NCI-H524 (cell line): ENCODE measurements around the gene FLT1.

Source experiments
- DNase-seq, 2 experiments: peaks; one replicate each; lab custom pipeline; 2025; lab: John Stamatoyannopoulos, UW

The FLT1 gene, protein sequence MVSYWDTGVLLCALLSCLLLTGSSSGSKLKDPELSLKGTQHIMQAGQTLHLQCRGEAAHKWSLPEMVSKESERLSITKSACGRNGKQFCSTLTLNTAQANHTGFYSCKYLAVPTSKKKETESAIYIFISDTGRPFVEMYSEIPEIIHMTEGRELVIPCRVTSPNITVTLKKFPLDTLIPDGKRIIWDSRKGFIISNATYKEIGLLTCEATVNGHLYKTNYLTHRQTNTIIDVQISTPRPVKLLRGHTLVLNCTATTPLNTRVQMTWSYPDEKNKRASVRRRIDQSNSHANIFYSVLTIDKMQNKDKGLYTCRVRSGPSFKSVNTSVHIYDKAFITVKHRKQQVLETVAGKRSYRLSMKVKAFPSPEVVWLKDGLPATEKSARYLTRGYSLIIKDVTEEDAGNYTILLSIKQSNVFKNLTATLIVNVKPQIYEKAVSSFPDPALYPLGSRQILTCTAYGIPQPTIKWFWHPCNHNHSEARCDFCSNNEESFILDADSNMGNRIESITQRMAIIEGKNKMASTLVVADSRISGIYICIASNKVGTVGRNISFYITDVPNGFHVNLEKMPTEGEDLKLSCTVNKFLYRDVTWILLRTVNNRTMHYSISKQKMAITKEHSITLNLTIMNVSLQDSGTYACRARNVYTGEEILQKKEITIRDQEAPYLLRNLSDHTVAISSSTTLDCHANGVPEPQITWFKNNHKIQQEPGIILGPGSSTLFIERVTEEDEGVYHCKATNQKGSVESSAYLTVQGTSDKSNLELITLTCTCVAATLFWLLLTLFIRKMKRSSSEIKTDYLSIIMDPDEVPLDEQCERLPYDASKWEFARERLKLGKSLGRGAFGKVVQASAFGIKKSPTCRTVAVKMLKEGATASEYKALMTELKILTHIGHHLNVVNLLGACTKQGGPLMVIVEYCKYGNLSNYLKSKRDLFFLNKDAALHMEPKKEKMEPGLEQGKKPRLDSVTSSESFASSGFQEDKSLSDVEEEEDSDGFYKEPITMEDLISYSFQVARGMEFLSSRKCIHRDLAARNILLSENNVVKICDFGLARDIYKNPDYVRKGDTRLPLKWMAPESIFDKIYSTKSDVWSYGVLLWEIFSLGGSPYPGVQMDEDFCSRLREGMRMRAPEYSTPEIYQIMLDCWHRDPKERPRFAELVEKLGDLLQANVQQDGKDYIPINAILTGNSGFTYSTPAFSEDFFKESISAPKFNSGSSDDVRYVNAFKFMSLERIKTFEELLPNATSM (N-terminal part only)

DNA sequence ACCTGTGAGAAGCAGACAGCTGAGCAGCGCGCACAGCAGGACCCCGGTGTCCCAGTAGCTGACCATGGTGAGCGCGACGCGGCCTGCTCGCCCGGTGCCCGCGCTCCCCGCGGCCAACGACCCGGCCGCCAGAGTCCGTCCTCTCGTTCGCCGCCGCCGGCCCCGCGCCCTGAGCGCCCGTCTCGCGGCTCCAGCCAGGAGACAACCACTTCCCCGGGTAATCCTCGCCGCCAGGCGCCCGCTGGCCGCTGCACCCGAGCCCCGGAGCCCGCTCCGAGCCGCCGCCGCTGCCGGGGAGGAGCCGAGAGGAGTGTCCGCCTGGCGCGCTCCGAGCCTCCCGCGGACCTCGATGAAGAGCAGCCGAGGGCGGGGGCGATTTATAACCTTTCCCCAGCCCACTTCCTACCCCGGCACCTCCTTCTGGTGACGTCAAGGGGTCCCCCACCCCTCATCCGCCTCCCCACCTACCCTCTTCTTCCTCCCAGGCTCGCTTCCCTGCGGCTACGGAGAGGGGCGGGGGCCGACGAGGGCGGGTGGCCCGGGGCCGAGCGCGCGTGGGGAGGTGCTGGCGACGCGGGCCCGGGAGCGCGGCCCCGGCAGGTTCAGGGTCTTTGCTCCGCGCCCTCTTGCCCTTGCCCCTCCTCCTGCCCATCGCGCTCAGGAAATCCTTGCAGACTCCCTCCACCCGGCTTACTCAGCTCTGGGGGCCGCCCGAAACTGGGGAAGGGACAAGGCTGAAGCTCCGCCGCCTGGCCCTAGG, at the start of gene FLT1:
FLT1 (minus strand) TSS at position 351 of the 760 bp plus-strand sequence; CDS start at position 66, 285 bp downstream.
- DNase-seq: peak in 1 of 2 experiments; percentile 29

DNA sequence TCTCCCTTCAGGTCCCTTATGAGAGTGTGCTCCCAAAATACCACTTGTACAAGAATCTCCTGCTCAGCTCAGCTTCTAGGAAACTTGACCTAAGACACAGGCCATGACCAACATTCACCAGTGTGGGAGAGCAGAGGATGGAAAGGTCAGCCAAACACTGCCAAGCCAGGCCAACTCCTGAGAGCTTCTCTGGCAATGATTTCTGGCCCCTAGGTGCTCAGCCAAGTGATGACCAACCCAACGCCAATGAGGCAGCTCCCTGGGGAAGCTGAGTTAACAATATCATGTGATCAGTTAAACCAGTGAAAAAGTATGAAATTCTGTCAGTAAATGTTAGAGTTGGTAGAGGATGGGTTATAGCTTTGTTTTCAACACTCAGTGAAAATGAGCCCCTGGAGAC, 49.1 kb upstream of the FLT1 start:
- DNase-seq: no peak

DNA sequence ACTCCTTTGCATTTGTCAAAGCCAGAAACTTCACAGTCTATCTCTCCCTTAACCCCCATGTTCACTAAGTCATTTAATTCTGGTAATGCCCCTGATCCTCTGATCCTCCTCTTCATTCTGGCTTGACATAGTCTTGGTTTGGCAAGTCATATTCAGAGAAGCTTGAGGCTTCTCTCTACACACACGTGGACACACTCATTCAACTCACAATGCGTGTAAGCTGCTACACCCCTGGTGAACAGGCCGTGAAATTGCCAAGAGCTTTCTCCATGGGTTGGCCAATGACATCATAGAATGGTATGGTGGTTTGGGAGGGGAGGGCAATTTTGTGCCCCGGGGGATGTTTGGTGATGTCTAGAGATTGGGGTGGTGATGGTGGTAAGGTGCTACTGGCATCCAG, 47.9 kb upstream of the FLT1 start:
- no peak for DNase-seq

DNA sequence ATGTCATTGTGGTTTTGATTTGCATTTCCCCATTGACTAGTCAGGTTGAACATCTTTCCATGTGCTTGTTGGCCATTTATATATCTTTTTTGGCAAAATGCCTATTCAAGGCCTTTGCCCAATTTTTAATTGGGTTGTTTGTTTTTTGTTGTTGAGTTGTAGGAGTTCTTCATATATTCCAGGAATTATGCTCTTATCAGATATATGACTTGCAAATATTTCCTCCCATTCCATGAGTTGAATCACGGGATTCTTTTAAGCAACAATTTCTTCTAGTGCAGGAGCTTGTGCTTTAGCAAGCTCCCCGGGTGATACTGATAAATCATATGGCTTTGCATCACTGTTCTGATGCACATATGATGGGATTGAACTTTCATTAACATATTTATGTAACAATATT, 47.0 kb upstream of the FLT1 start:
- DNase-seq: no peak

DNA sequence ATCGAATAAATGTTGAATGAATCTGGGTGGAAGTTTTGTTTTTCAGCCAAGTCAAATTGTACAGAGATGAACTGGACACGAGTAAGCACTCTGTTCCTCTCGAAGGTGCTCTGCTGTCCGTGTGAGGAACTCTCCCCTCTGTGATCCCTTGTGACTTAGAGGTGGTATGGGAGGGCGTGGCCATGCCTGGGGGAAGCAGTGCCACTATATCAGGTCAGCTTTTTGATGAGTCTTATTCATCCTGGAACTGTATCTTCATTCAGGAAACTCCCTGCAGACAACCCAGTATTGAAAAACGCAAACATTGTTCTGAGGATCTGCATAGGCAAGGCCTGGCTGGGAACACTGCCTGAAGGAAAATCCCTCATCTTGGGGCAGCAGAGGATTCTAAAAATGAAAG, 45.7 kb upstream of the FLT1 start:
- no peak for DNase-seq

DNA sequence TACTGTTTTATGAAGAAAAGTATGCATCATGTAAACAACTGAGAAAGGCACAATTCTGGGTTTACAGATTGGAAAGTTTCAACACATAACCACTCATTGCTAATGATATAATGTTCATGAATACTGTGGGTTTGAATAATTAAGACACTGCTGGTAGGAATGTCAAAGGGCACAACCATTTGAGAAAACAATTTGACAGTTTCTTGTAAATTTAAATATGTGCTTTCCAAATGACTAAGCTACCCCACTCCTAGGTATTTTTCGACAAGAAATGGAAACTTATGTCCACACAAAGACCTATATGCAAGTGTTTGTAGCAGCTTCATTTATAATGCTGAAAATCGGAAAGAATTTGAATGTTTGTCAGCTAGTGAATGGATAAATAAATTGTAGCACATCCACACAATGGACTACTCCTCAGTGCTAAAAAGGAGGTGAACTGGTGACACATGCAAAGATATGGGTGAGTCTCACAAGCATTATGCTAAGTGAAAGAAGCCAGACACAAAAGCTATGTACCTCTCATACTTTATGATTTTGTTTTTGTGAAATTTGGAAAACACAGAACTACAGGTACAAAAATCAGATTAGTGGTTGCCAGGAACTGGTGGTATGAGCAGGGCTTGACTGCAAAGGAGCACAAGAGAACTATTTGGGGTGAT, 44.8 kb upstream of the FLT1 start:
- DNase-seq: no peak

DNA sequence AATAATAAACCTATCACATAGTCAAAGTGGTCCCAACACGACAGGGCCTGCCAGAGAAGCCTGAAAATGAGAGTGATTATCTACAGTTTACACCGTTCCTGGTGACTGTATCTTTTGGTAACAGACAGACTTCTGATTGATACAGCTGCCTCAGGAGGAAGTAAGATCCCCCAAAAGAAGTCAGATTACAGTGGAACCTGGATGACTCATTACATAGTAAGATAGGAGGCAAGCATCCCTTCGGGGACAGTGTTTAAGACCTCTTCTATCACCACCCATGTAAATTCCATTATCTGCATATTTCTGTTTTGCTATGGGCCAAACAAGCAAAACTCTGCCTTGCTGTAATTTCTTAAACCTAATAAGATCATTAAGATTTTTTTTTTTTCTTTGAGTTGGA, 44.0 kb upstream of the FLT1 start:
- no peak for DNase-seq

DNA sequence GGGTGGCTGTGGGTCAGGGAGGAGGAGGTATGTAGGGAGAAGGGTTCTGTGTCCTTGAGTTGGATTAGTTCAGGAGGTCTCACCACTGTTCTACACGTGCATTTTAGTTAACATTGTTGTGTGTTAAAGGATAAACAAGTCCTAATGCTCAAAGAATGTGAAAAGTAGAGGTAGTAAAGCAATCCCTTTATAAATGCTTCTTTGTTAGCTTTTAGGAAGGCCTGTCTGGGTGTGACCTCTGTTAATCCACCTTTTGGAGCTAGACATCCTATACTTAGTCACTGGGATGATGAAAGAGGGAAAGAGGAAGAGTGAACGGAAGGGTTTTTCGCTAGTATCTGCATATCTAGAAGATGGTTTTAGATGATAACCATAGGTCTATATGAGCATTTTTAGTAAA, 42.2 kb upstream of the FLT1 start:
- no peak for DNase-seq

DNA sequence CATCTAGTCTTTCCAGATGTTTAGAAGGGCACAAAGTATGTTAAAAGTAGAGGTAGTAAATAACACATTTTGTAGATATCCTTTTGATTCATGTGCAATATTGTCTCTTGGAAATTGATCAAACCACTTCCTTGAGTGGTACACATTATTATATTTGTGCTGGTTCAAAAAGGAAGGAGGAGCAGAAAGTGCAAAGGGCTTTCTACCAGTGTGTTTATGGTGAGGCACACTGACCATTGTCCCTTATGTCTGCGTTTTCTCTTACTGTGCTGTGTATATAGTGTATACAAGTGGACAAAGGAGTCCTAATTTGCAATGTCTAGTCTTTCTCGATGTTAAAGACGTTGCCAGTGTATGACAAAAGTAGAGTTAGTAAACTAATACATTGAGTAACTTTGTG, 41.4 kb upstream of the FLT1 start:
- DNase-seq: no peak

DNA sequence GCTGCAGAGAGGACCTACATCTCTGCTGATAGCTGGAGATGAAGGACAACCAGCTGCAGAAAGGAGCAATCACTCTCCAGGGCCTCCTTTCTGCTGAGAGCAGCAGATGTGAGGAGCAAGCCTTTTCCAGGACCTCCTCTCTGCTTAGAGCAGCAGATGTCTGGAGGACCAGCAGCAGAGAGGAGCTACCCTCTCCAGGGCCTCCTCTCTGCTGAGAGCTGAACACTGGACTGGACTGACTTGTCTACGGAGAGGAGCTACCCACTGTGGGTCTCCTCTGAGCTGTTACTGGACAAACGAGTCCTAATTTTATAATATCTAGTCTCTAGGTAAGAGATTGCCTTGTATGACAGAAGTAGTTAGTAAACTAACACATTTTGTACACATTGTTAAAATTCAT, 40.8 kb upstream of the FLT1 start:
- no peak for DNase-seq

DNA sequence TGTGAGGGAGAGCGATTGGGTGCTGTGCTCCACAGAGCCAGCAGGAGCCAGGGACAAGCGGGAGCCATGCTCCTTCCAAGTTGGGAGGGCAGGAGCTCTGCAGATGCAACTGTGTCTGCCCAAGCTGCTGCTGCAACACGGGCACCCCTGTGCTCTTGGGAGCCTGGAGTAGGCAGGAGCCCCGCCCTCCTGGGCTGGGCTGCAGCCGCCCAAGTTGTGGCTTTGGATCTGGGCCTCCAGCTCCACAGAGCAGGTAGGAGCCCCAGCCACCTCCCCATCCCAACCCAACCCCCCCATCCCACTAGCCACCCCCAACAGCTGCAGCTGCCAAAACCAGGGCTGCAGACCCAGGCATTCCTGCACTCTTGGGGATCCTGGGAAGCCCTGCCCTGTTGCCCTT, 39.9 kb upstream of the FLT1 start:
- DNase-seq: no peak

DNA sequence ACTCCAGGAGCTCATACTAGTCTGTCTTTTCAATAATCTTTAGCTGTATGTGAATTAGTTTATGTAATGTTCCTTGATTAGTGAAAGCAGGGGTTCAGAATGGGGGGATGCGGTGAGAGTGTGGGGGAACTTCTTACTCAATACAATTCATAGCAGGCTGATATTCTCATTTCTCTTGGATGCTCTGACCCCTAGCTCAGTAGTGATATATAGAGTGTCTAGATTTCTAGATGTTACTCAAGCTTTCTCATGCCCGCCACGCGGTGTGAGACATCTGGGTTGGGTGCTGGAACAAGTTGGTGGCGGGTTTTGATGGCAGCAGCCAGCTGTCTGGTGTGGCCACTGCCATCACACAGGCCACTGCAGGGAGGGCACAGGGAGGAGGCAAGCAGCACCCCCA, 39.3 kb upstream of the FLT1 start:
- no peak for DNase-seq

DNA sequence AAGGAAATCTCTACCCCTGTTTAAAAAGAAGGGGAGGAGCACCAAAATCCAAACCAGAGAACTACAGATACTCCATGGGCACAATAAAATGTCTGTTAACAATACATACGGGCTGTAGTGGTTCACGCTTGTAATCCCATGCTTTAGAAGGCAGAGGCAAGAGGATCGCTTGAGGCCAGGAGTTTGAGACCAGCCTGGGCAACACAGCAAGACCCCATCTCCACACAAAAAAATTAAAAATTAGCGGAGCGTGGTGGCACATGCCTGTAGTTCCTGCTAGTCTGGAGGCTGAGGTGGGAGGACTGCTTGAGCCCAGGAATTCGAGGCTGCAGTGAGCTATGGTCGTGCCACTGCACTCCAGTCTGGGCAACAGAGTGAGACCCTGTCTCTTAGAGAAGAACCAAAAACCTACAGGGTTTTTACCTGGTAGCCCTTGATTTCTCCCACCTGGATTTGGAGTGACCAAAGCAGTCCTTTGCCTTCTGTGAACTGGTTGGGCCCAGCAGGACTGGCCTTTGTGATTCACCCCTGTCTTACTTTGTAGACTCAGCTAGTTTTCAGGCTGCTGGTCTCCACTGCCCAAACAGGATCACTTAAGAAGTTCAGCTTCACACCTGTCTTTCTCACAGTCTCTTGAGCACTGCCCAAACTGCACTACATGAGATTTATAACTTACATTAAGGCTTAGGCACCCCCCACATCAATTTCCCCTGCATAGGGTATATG, 38.7 kb upstream of the FLT1 start:
- DNase-seq: no peak

DNA sequence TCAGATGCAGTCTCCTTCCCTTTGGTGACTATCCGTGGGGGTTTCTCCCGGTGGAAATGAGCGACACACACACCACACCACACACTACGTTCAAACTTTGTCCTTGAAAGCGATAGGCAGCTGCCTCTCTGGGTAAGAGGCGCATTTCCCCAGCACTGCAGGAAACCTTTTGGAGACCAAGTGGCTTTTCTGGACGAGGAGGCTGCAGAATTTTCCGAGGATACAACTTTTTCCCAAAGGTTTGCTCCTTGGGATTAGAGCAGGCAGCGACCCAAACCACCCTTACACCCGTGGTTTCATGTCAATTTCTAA, 38.2 kb upstream of the FLT1 start:
- DNase-seq: peak in 1 of 2 experiments; percentile 40

DNA sequence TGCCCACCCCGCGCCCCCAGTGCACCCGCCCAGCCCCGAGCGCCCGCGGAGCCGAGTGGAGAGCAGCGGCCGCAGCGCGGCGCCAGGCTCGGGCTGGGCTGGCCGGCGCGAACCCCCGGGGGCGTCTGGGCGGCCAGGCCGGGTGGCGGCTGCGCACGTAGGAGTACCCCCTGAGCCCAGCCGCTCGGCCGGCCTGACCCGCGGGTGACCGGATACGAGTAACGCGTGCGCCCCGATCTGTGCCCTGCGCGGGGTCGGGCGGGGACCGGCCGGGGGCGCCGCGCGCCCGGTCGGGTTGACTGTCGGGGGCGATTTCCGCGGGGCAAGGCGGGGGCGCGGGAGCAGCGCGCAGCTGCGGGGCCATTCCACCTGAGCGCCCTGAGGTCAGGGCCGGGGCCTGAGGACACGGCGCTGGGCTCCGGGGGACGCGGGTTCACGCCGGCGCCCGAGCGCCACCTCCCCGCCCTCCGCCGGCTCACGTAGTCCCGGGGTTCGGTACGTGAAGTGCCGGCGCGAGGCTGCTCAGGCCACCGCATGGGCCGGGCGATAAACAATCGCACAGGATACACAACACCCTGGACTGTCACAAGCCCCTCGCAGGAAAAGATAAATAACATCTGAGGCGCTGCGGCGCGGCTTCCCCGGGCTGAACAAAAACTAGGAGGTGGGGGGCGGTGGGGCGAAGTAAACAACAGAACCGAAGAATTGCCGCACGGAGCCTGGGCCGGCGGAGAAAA, 37.6 kb upstream of the FLT1 start:
- DNase-seq: peak in 1 of 2 experiments; percentile 40

DNA sequence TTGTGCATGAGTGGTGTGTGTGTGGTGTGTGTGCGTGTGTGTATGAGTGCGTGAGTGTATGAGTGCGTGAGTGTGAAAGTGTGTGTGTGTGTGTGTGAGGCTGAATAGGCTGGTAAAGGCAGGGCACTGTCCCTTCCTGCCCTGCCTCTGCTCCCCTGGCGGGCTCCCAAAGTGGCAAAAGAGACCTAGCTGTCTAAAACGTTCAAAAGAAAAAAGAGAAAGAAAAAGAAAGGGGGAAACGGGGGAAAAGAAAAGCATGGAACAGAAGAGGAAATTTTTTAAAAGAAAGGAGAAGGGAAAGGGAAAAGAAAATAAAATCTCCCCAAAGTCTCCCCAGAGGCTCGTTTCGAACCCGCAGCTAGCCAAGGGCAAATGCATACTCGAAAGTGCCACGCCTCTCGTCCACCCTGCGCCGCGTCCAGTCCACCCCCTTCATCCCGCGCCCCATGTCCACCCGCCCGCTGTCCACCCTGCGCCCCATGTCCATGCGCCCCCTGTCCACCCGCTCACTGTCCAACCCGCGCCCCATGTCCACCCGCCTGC, 37.0 kb upstream of the FLT1 start:
- no peak for DNase-seq

DNA sequence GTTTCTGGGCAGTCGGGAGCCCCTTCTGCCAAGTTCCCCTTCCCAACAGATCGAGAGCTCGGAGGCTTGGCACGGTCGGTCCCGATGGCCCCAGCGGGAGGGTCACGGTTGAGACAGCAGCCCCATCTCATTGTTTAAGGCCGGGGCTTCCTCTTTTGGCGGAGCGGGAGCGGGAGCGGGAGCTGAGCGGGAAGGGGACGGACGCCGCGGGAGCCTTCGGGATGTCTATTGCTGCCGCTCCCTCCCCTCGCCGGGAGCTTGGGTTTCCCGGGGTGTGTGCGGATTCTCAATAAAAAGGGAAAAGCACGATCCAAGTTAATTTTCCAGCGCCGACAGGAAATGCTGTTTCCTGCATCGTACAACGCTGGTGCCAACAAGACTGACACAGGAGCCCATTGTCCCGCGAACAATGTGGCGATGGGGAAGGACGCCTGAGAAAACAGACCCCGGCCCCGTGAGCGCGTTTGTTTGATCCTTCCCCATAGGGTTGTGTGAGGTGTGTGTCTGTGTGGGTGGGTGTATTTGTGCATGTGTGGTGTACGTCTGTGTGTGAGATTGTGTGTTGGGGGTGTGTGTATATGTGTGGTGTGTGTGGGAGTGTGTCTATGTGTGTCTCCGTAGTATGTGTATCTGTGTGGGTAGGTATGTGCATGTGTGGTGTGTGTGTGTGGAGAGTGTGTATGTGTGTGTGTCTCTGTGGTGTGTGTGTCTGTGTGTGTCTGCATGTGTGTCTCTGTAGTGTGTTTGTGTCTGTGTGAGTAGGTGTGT, 36.3 kb upstream of the FLT1 start:
- peak; percentile 22 to 43 for DNase-seq

DNA sequence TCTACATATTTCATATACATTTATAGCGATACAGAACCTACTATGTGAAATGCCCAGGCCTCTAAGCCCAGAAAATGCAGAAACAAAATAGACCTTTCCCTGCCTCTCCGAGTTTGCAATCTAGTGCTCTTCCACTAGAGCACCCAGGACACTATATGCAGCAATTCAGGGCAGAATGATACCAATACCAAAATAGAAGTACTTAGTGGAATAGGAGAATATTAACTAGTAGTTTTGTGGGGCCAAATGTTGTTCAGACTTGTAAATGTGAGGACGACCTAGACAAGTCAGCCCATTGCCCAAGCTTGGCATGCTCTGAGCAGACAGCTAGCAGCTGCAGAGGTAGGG, 35.8 kb upstream of the FLT1 start:
- peak in 1 of 2 experiments; percentile 43 for DNase-seq

DNA sequence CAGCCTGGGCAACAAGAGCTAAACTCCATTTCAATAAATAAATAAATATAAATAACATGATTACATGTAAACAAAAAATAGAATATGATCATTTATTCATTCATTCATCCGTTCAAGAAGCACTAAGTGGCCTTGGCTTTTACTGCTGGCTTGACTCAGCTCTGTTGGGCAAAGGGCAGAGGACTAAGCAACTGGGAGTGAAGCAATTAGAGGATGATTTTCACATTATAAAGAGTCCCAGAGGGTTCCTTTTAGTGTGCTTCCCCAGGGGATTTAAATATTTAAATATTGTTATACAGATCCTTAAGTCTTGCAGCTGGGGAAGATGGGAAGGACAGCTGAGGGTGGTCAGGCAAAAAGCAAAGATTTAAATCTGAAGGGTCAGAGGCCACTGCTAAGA, 34.9 kb upstream of the FLT1 start:
- DNase-seq: no peak
